GM23338 (cell line): ENCODE results near the gene A3GALT2. TPM values are rescaled to one million over a fixed set of nuclear protein-coding genes. Genes with fewer than 3 reads are reported as not detected.

Experiments used
- ATAC-seq: fragments of 200-7000 bp; cut with Tn5 transposase; 3 replicates; pipeline ENCODE4 v1.9.1; 2020
- DNase-seq: peaks from one replicate; pipeline ENCODE4 v3.0.0-alpha.2; 2015; ENCODE audit warnings: low spot score
- H2AFZ ChIP-seq: fragments of 200-600 bp; sonication (generic); 2 replicates; pipeline ENCODE4 v1.8.0; 2016; ENCODE audit warnings: antibody characterized with exemption, mild to moderate bottlenecking, moderate library complexity
- H3F3A ChIP-seq: fragments of 200-600 bp; sonication (generic); replicated peaks from 2 replicates; pipeline ENCODE4 v1.8.0; 2017; ENCODE audit warnings: antibody characterized with exemption, mixed run types, low read depth
- H3K27ac ChIP-seq: fragments of 200-600 bp; sonication (generic); 2 replicates; pipeline ENCODE4 v1.6.1; 2016; ENCODE audit warnings: low read depth
- H3K27me3 ChIP-seq: fragments of 200-600 bp; sonication (generic); 2 replicates; pipeline ENCODE4 v1.8.0; 2016; ENCODE audit warnings: mild to moderate bottlenecking, mixed run types, moderate library complexity; ENCODE audit not compliant: insufficient read depth
- H3K36me3 ChIP-seq: fragments of 200-600 bp; sonication (generic); 2 replicates; pipeline ENCODE4 v1.8.0; 2016; ENCODE audit warnings: mild to moderate bottlenecking; ENCODE audit not compliant: insufficient read depth
- H3K4me1 ChIP-seq: fragments of 200-600 bp; sonication (generic); 2 replicates; pipeline ENCODE4 v1.8.0; 2016; ENCODE audit warnings: mild to moderate bottlenecking, moderate library complexity; ENCODE audit not compliant: insufficient read depth
- H3K4me2 ChIP-seq: fragments of 200-600 bp; sonication (generic); 2 replicates; pipeline ENCODE4 v1.7.1; 2017; ENCODE audit warnings: mixed run types
- H3K4me3 ChIP-seq: fragments of 200-600 bp; sonication (generic); 2 replicates; pipeline ENCODE4 v1.6.1; 2016; ENCODE audit warnings: mixed run types
- H3K79me2 ChIP-seq: fragments of 200-600 bp; sonication (generic); replicated peaks from 2 replicates; pipeline ENCODE4 v1.8.0; 2017; ENCODE audit warnings: mild to moderate bottlenecking; ENCODE audit not compliant: insufficient read depth
- H3K9me2 ChIP-seq: fragments of 200-600 bp; sonication (generic); 2 replicates; pipeline ENCODE4 v1.8.0; 2017; ENCODE audit not compliant: insufficient read depth
- H4K20me1 ChIP-seq: fragments of 200-600 bp; sonication (generic); replicated peaks from 2 replicates; pipeline ENCODE4 v1.8.0; 2017; ENCODE audit warnings: mild to moderate bottlenecking; ENCODE audit not compliant: insufficient read depth
- H3K27ac Mint-ChIP-seq: 2 replicates; pipeline ENCODE4 v1.8.0; 2020; ENCODE audit warnings: inconsistent platforms, mild to moderate bottlenecking, moderate library complexity, mixed read lengths
- H3K27me3 Mint-ChIP-seq: 3 replicates; pipeline ENCODE4 v1.8.0; 2022; ENCODE audit warnings: low read depth, mild to moderate bottlenecking, moderate library complexity, mixed read lengths, inconsistent platforms; ENCODE audit not compliant: insufficient read depth, poor library complexity
- H3K36me3 Mint-ChIP-seq: 3 replicates; pipeline ENCODE4 v1.8.0; 2021; ENCODE audit warnings: low read depth, mild to moderate bottlenecking, inconsistent platforms, moderate library complexity, mixed read lengths
- H3K4me1 Mint-ChIP-seq: 3 replicates; pipeline ENCODE4 v1.8.0; 2020; ENCODE audit warnings: mild to moderate bottlenecking, inconsistent platforms, mixed read lengths
- H3K4me3 Mint-ChIP-seq: 3 replicates; pipeline ENCODE4 v1.8.0; 2021; ENCODE audit warnings: moderate library complexity, mild to moderate bottlenecking, inconsistent platforms, mixed read lengths
- H3K9me3 Mint-ChIP-seq: 3 replicates; pipeline ENCODE4 v1.8.0; 2020; ENCODE audit warnings: moderate library complexity, mild to moderate bottlenecking, inconsistent platforms, mixed read lengths
- CREB1 ChIP-seq: fragments of 250-450 bp; sonication (Bioruptor Pico); IDR thresholded peaks from 2 replicates; pipeline ENCODE4 v1.5.0; 2020; ENCODE audit warnings: low read depth, mild to moderate bottlenecking, moderate library complexity
- CTCF ChIP-seq, 2 experiments: fragments of 200-600 bp in 1 of 2; sonication (generic) in 1 of 2; conservative IDR thresholded peaks; 2 replicates each; pipeline versions ENCODE4 v1.5.1 to v1.6.1; 2016 to 2017; ENCODE audit warnings: antibody characterized with exemption in 2 of 2, low read depth in 2 of 2, mild to moderate bottlenecking in 2 of 2, moderate library complexity in 1 of 2
- EZH2 ChIP-seq: fragments of 200-600 bp; sonication (generic); IDR thresholded peaks from one replicate; pipeline ENCODE4 v1.8.0; 2017; ENCODE audit warnings: antibody characterized with exemption, mild to moderate bottlenecking, low read depth; ENCODE audit not compliant: unreplicated experiment
- EZH2phosphoT487 ChIP-seq: fragments of 200-600 bp; sonication (generic); IDR thresholded peaks from one replicate; pipeline ENCODE4 v1.8.1; 2018; ENCODE audit warnings: antibody characterized with exemption; ENCODE audit not compliant: unreplicated experiment
- NANOG ChIP-seq: IDR thresholded peaks from 2 replicates; pipeline ENCODE4 v1.6.1; 2016; ENCODE audit warnings: antibody characterized with exemption, borderline replicate concordance
- STAT1 ChIP-seq: IDR thresholded peaks from one replicate; pipeline ENCODE4 v1.6.1; 2016; ENCODE audit warnings: antibody characterized with exemption; ENCODE audit not compliant: unreplicated experiment
- ZNF114 ChIP-seq: fragments of 250-450 bp; sonication (Bioruptor Pico); IDR thresholded peaks from 2 replicates; pipeline ENCODE4 v1.5.0; 2020; ENCODE audit warnings: mild to moderate bottlenecking, moderate library complexity
- ZNF331 ChIP-seq: fragments of 250-450 bp; sonication (Bioruptor Pico); IDR thresholded peaks from 2 replicates; pipeline ENCODE4 v1.5.0; 2020; ENCODE audit warnings: low read depth, mild to moderate bottlenecking, moderate library complexity
- ZNF462 ChIP-seq: fragments of 250-450 bp; sonication (Bioruptor Pico); IDR thresholded peaks from 2 replicates; pipeline ENCODE4 v1.5.0; 2020; ENCODE audit warnings: mild to moderate bottlenecking, moderate library complexity
- polyA plus RNA-seq: library from polyadenylated mRNA; unstranded; fragments of >200 nt; fragmentation: Nextera tagmentation; extraction: Ambion mirVana; gene quantifications from 2 replicates; pipeline ENCODE4 v1.2.1, GENCODE V29; 2016
- total RNA-seq: library from RNA; depleted of rRNA; stranded (reverse); fragments of >200 nt; shearing (Covaris generic); gene quantifications from 2 replicates; pipeline ENCODE4 v1.2.3, GENCODE V29; 2014
- TF ChIP-seq, protein P1 (sequence below): IDR thresholded peaks from 2 replicates; pipeline ENCODE4 v1.6.1; 2016; ENCODE audit warnings: antibody characterized with exemption

A3GALT2 gene
- total and polyA plus RNA-seq, 2 experiments from 2014 or later: not detected

DNA sequence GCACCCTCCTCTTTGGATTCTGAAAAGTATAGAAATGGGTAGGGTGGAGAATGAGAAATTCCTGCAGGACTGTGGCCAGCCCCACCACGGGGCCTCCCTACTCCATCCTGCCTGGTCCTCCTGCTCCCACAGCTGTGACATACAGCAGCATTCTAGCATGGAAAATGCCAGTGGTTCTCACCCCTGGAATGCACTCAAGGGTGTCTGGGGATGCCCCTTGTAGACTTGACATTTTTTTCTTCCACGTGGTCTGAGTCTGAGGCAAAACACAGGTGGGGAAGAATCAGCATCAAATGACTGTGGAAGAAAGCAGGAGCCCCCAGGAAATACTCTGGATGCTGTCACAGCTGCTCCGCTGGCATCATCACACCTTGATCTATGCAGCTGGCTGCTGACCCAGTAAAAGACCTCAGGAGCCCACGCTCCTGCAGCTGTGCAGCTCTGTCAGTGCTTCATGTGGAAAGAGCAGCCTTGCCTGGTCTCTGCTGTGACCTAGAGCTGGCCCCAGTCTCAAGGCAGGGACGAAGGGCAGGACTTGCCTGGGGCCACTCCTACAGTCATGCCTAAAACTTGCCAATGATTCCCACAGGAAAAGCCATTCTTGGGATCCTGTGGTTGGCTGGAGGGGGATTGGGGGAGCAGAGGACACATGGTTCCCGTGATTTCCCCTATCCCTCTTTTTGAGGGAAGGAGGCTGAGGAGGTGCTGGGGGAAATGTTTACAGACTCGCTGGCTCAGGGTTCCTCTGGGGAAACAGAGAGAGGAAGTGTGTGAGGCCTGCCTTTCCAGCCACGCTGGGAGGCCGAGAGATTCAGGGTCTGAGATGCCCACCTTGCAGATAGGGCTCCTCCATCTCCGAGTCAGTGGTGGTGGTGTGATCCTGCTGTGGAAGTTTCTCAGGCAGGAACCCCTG lies 10.8 kb upstream of the A3GALT2 start:
- no peak overlapping the region for H3K4me2 ChIP-seq
- no peaks in the 10 kb centered on the region for H3K79me2 ChIP-seq
- H3K4me3 ChIP-seq: no peak overlapping the region
- H3K4me1 Mint-ChIP-seq: peaks cover 16% of the 10 kb centered on the region
- no peaks in the 10 kb centered on the region for H3K4me1 ChIP-seq
- no peak overlapping the region for H3K4me3 Mint-ChIP-seq
- ATAC-seq (no peak), DNase-seq (no peak)
- H3K27ac ChIP-seq: no peak overlapping the region
- peaks cover 3% of the 10 kb centered on the region; the same call in 1 of the 2 replicates for H4K20me1 ChIP-seq
- H3K9me3 Mint-ChIP-seq: no peaks in the 10 kb centered on the region; the same call in 2 of the 3 replicates
- H3K36me3 Mint-ChIP-seq: peaks cover 10% of the 10 kb centered on the region; the same call in 2 of the 3 replicates
- peaks cover 14% of the 10 kb centered on the region for H3K27me3 Mint-ChIP-seq
- H3K9me2 ChIP-seq: no peaks in the 10 kb centered on the region
- no peak for TF ChIP-seq ZNF331 (CRISPR knock-in tag)
- TF ChIP-seq CTCF (conservative IDR thresholded peaks at IDR 0.05; ENCODE audit: low read depth in 2 of 2): no peak
- no peak for TF ChIP-seq NANOG
- TF ChIP-seq ZNF114 (CRISPR knock-in tag): no peak
- no peak for TF ChIP-seq EZH2
- TF ChIP-seq STAT1: no peak
- no peak for TF ChIP-seq CREB1 (CRISPR knock-in tag)
- H3K27ac Mint-ChIP-seq: no peak overlapping the region
- no peak overlapping the region for H2AFZ ChIP-seq
- no peaks in the 10 kb centered on the region for H3F3A ChIP-seq
- peaks cover 8% of the 10 kb centered on the region; the same call in 1 of the 2 replicates for H3K27me3 ChIP-seq
- no peaks in the 10 kb centered on the region for H3K36me3 ChIP-seq

GRCh38 chr1:33330906-33331305 lies 10.0 kb upstream of the A3GALT2 start:
- Mint-ChIP-seq H3K36me3 (peaks cover 10% of the 10 kb centered on the region; the same call in 2 of the 3 replicates), H3K4me3 (no peak overlapping the region), H3K4me1 (peaks cover 13% of the 10 kb centered on the region), H3K27ac (no peak overlapping the region), H3K9me3 (no peaks in the 10 kb centered on the region), H3K27me3 (peaks cover 11% of the 10 kb centered on the region)
- no peak for DNase-seq
- no peak overlapping the region for H3K27ac ChIP-seq
- TF ChIP-seq, protein P1, sequence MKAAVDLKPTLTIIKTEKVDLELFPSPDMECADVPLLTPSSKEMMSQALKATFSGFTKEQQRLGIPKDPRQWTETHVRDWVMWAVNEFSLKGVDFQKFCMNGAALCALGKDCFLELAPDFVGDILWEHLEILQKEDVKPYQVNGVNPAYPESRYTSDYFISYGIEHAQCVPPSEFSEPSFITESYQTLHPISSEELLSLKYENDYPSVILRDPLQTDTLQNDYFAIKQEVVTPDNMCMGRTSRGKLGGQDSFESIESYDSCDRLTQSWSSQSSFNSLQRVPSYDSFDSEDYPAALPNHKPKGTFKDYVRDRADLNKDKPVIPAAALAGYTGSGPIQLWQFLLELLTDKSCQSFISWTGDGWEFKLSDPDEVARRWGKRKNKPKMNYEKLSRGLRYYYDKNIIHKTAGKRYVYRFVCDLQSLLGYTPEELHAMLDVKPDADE: no peak
- TF ChIP-seq EZH2 (no peak), EZH2phosphoT487 (no peak), ZNF462 (CRISPR knock-in tag) (no peak)
- no peak overlapping the region for H2AFZ ChIP-seq
- no peaks in the 10 kb centered on the region for H3F3A ChIP-seq
- H3K4me3 ChIP-seq: no peak overlapping the region
- H3K79me2 ChIP-seq: no peaks in the 10 kb centered on the region
- no peaks in the 10 kb centered on the region for H3K36me3 ChIP-seq
- no peak overlapping the region for H3K4me2 ChIP-seq
- H4K20me1 ChIP-seq: peaks cover 3% of the 10 kb centered on the region; the same call in 1 of the 2 replicates
- no peak for ATAC-seq
- H3K27me3 ChIP-seq: peaks cover 5% of the 10 kb centered on the region; the same call in 1 of the 2 replicates
- no peaks in the 10 kb centered on the region for H3K9me2 ChIP-seq
- H3K4me1 ChIP-seq: no peaks in the 10 kb centered on the region
